Inferior parietal cortex (tissue), 1 donor: ENCODE results near the gene CUL9.

ENCODE experiments used
- DNase-seq: peaks from one replicate; pipeline ENCODE4 v3.0.0-alpha.2; 2016; ENCODE audit errors: extremely low spot score

Gene CUL9

DNA sequence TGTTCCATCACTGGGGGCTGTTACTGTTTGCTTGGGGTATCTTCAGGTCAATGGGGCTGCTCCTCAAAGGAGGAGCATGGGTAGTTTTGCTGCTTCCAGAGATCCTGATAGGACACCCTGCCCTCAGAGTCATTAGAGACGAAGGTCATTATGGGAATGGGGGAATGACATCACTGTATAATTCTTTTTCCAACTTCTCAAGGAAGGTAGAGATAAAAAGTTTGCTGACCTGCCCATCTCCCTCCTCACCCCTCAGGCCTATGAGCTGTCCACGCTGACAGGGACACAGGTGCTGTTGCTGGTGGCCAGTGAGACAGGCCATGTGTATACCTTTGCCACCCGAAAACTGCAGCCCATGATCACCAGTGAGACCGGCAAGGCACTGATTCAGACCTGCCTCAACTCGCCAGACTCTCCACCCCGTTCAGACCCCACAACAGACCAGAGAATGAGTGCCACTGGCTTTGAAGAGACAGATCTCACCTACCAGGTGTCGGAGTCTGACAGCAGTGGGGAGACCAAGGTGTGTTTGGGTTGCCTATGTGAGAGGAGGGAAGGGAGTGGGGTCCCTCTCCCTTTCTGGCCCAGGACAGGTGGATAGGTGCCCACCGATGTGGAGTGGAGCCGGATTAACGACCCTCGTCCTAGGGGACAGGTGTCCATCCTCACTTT, 8.3 kb upstream of the CUL9 start:
- no peak for DNase-seq

GRCh38 chr6:43174263-43175112, 7.5 kb upstream of the CUL9 start:
- DNase-seq, result peak; percentile 98

- no peak for DNase-seq
These were observed 6.1 kb upstream of the CUL9 start for GRCh38 chr6:43175676-43176422.

GRCh38 chr6:43176423-43176786, 5.6 kb upstream of the CUL9 start:
- no peak for DNase-seq

- no peak for DNase-seq
These were observed 3.8 kb upstream of the CUL9 start for GRCh38 chr6:43178150-43178549.

DNA sequence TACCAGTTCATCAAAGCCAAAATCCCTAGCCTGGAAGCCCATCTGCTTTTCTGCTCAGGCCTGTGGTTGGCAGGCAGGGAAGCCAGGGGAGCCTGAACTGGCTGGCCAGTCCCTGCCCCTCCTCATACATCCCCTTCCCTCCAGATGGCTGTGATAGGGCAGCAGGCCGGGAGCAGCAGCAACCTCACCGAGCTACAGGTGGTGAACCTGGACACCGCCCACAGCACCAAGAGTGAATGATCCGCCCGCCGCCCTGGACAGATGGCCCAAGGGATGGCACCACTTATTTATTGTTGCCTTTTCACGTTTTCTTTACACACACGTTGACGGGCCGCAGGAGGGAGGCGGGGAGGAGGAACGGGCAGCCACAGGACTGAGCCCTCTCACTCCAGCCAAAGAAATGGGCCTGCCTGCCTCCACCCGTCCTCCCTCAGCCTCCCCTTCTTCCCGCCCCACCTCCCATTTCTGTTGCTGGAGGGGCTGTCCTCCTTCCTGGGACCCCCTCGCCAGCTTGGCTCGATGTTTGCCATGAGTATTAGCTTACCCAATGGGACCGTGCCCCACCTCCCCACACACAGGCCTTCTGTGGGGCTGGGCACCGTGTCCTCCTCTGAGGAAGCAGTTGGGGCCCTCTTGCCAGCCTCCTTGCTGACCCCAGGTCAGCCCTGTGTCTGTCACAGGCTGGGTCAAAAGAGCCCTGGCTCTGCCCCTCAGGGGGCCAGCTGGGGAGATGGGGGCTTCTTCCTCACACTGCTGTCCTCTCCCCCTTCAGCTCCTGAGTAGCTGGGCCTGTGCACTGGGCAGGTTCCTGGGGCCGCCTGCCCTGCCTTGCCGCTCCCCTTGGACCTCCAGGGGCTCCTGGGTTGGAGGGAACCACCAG, 2.8 kb upstream of the CUL9 start:
- DNase-seq, result no peak

- DNase-seq, result no peak
These were observed 1.9 kb upstream of the CUL9 start for GRCh38 chr6:43180058-43180457.

GRCh38 chr6:43180985-43181384, 1.0 kb upstream of the CUL9 start:
- no peak for DNase-seq

GRCh38 chr6:43181621-43181941, 415 bp upstream of the CUL9 start:
- no peak for DNase-seq

DNA sequence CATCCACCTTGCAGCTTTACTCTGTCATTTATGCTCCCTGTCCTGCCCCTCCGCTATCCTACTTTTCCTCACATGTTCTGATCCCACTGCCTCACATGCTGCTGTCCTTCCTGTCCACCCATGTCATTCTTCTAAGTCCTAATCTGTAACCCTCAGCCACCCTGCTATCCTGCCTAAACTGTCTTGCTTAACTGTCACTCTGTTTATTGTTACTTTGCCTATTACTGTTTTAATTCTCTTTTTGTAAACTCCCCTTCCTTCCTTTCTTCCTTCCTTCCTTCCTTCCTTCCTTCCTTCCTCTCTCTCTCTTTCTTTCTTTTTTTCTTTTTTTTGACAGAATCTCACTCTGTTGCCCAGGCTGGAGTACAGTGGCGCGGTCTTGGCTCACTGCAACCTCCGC, 1.4 kb downstream of the CUL9 start:
- DNase-seq, result no peak

DNA sequence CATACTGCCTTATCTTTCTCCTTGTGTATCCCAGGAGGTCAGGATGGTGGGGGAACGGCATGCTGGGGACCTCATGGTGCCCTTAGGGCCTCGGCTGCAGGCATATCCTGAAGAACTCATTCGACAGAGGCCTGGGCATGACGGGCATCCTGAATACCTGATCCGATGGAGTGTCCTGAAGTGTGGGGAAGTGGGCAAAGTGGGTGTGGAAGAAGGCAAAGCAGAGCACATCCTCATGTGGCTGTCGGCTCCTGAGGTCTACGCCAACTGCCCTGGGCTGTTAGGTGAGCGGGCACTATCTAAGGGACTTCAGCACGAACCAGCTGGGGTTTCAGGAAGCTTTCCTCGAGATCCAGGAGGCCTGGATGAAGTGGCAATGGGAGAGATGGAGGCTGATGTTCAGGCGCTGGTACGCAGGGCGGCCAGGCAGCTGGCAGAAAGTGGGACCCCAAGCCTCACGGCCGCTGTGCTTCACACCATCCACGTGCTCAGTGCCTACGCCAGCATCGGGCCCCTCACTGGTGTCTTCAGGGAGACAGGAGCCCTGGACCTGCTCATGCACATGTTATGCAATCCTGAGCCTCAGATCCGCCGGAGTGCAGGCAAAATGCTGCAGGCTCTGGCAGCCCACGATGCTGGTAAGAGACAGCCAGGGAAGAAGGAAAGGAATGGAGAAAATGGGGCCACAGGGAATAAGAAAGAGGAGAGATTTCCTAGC, 2.4 kb downstream of the CUL9 start:
- no peak for DNase-seq

DNA sequence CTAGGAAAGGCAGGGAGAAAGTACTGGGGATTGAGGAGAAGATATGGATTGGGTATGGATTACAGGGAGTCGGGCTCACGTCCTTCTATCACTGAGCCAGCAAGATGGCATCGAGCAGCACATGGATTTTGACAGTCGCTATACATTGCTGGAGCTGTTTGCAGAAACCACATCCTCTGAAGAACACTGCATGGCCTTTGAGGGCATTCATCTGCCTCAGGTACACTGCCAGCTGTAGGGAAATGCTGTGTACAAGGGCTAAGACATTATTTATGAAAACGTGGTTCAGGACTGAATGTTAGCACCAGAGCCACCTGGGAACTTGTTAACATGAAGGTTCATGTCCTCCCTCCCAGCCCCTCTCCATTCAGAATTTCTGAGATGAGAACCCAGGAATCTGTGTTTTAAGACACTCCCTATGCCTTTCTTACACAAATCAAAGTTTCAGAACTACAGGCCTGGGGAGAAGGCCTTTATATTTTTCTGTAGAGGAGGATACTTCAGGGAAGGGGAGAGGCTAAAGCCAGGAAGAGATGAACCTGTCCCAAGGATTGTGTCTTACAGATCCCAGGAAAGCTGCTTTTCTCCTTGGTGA, 3.5 kb downstream of the CUL9 start:
- DNase-seq, result no peak

- DNase-seq, result no peak
These were observed 4.0 kb downstream of the CUL9 start for GRCh38 chr6:43186019-43186418.

DNA sequence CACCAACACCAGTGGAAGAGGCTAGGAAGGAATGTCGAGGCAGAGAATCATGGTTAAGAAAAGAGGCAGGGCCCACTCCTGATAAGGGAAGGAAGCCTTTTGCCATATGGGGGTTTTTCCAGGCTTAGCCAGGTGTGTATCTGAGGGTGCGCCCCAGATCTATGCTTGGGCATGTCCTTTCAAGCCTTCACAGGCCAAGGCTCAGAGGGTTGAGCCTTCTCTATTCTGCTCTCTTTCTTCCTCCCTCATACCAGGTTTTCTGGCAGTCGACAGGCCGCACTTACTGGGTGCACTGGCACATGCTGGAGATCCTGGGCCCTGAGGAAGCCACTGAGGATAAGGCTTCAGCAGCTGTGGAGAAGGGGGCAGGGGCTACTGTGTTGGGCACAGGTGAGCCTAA, 4.7 kb downstream of the CUL9 start:
- no peak for DNase-seq

- DNase-seq, result no peak
These were observed 5.8 kb downstream of the CUL9 start for GRCh38 chr6:43187821-43188220.

- no peak for DNase-seq
These were observed 6.4 kb downstream of the CUL9 start for GRCh38 chr6:43188426-43188825.

DNA sequence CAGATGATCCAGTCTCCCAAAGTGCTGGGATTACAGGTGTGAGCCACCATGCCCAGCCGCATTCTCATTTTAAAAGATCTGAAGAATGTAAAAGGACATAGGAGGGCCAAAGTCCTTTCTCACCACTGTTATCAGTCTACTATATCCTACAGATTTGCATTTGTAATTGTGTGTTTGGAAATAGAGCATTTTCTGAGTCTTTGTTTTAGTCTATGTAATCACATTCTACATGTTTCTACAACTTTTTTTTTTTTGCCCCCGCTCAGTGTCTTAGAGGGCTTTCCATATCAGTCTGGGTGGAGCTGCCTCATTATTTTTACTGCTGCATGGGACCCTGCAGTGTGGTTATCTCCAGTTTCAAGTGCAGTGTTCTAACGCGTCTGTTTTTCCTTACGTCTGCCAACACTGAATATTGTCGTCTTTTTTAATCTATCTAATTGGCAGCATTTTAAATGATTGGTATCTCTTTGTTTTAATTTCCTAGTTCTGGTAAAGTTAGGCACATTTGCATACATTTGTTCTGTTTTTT, 7.8 kb downstream of the CUL9 start:
- no peak for DNase-seq

- DNase-seq, result no peak
These were observed 10.9 kb downstream of the CUL9 start for GRCh38 chr6:43192911-43193310.

DNA sequence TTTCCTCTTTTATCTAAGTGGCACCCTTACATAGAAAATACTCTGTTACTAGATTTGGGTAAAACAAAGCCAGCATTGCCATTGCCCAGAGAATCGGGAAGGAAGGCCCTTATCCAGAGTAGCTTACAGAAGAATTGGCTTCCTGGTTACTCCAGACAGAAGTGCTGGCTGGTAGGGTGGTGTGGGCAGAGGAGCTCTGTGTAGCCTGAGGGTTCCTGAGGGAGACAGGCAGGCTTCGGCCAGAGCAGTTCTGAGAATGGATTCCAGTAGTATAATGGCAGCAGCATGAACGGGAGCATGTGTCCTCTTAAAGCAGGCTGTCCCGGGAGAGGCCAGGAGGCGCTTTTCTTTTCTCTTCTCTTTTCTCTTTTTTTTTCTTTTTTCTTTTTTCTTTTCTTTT, 11.9 kb downstream of the CUL9 start:
- no peak for DNase-seq

DNA sequence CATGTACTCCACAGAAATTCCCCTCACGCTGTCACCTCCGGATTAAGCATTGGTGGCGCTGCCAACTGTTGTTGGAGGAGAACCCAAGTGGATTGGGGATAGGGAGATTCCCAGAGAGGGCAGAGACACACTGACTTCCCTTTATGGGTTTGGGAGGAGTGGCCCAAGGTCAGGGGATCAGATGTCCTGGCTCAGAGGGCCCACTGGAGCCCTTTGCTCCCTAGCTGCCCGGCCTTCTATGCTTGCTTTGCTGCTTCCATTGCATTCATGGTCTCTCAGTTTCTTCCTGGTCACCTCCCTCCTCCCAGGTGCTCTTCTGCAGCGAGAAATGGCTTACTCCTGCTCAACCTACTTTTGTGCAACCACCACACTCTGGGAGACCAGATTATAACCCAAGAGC, 14.3 kb downstream of the CUL9 start:
- no peak for DNase-seq

DNA sequence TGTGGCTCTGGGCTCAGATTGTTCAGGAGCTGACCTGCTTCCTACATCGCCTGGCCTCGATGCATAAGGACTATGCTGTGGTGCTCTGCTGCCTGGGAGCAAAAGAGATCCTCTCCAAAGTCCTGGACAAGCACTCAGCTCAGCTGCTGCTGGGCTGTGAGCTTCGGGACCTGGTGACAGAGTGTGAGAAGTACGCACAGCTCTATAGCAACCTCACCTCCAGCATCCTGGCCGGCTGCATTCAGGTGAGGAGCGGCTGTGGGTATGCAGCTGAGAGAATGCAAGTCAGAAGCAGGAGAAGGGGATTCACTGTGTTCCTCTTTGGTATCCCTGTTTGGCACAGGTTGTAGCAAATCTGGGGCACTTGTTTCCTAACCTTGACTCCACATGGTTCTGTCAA, 17.9 kb downstream of the CUL9 start:
- DNase-seq, result no peak
